Loucy (cell line): ENCODE results near the gene ADAMTS5.

Experiments used
- H2AFZ ChIP-seq: fragments of 200-600 bp; sonication (generic); 2 replicates; pipeline ENCODE4 v1.6.0; 2016; ENCODE audit warnings: antibody characterized with exemption, mild to moderate bottlenecking, low read length, moderate library complexity
- H3F3A ChIP-seq: fragments of 200-600 bp; 2 replicates; pipeline ENCODE4 v1.6.0; 2016; ENCODE audit warnings: antibody characterized with exemption, low read depth, mild to moderate bottlenecking
- H3K27me3 ChIP-seq: fragments of 200-600 bp; sonication (generic); 2 replicates; pipeline ENCODE4 v1.6.1; 2014; ENCODE audit warnings: low read length, mild to moderate bottlenecking; ENCODE audit not compliant: insufficient read depth, poor library complexity, severe bottlenecking
- H3K36me3 ChIP-seq: fragments of 200-600 bp; sonication (generic); 2 replicates; pipeline ENCODE4 v1.6.1; 2016; ENCODE audit warnings: low read length; ENCODE audit not compliant: insufficient read depth
- H3K4me1 ChIP-seq: fragments of 200-600 bp; sonication (generic); 2 replicates; pipeline ENCODE4 v1.5.1; 2014; ENCODE audit warnings: low read length, mild to moderate bottlenecking; ENCODE audit not compliant: insufficient read depth, poor library complexity, severe bottlenecking
- H3K4me2 ChIP-seq: fragments of 200-600 bp; sonication (generic); 2 replicates; pipeline ENCODE4 v1.6.0; 2014; ENCODE audit warnings: antibody characterized with exemption, low read length, low read depth, mild to moderate bottlenecking; ENCODE audit not compliant: poor library complexity, severe bottlenecking
- H3K4me3 ChIP-seq: fragments of 200-600 bp; sonication (generic); 2 replicates; pipeline ENCODE4 v1.5.1; 2014; ENCODE audit warnings: low read length, mild to moderate bottlenecking, mixed read lengths; ENCODE audit not compliant: poor library complexity, severe bottlenecking
- H3K79me2 ChIP-seq: fragments of 200-600 bp; sonication (generic); 2 replicates; pipeline ENCODE4 v1.6.1; 2014; ENCODE audit warnings: low read length; ENCODE audit not compliant: insufficient read depth
- H3K9ac ChIP-seq: fragments of 200-600 bp; sonication (generic); 2 replicates; pipeline ENCODE4 v1.6.0; 2014; ENCODE audit warnings: mild to moderate bottlenecking, low read depth, low read length, moderate library complexity; ENCODE audit not compliant: poor library complexity, severe bottlenecking
- H3K9me2 ChIP-seq: fragments of 200-600 bp; sonication (generic); replicated peaks from 2 replicates; pipeline ENCODE4 v1.6.1; 2016; ENCODE audit warnings: low read depth, low read length, mixed read lengths
- H3K9me3 ChIP-seq: fragments of 200-600 bp; sonication (generic); 2 replicates; pipeline ENCODE4 v1.6.1; 2014; ENCODE audit warnings: mild to moderate bottlenecking, antibody characterized with exemption, low read length, low read depth; ENCODE audit not compliant: insufficient read depth
- H4K20me1 ChIP-seq: fragments of 200-600 bp; sonication (generic); 2 replicates; pipeline ENCODE4 v1.6.0; 2014; ENCODE audit warnings: antibody characterized with exemption, low read length, mild to moderate bottlenecking; ENCODE audit not compliant: insufficient read depth, poor library complexity, severe bottlenecking
- CTCF ChIP-seq: fragments of 200-600 bp; sonication (generic); conservative IDR thresholded peaks from 2 replicates; pipeline ENCODE4 v1.5.1; 2014; ENCODE audit warnings: mild to moderate bottlenecking, antibody characterized with exemption, low read length
- EZH2phosphoT487 ChIP-seq: fragments of 200-600 bp; IDR thresholded peaks from 2 replicates; pipeline ENCODE4 v1.6.1; 2018; ENCODE audit warnings: antibody characterized with exemption, mild to moderate bottlenecking, moderate library complexity, borderline replicate concordance

Gene ADAMTS5

DNA sequence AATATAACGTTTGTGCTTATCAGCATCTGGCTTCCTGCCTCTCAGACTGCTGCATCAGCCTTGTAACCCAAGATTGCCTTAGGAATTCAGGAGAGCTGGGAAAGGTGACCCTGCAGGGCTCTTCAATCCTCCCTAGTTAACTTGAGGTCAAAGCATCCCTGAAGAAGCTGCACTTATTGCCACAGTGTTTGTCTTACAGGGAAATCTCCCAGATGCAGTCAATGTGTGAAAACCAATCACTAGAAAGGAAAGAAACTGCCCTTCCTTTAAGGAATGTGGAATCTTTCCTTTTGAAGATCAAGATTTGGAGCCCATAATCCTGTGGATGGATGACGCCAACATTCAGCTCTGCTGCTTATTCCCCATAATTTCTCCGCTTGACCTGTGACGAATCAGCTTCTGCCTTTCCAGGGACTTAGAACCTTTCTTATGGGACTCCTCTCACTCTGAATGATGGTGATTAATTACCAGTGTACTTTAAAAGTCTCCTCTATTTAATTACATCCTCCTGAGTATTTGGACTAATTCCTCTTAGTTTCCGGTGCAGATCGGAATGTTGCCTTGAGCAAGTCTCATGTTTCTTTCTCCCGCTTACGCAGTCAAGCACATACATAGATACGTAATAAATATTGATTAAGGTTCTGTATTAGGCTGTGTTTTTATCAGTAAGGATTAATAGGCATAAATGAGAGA is 14.4 kb downstream of the ADAMTS5 start:
- Histone ChIP-seq H3F3A (no peaks in the 10 kb centered on the region), H3K4me3 (no peak overlapping the region), H3K9ac (no peak overlapping the region), H3K79me2 (no peaks in the 10 kb centered on the region), H3K9me2 (no peaks in the 10 kb centered on the region), H3K4me2 (no peak overlapping the region), H2AFZ (no peak overlapping the region), H3K4me1 (no peaks in the 10 kb centered on the region), H3K27me3 (no peaks in the 10 kb centered on the region), H3K9me3 (0 out of 2 replicates have a peak, but pooled peaks cover 2% of the 10 kb centered on the region), H4K20me1 (no peaks in the 10 kb centered on the region), H3K36me3 (no peaks in the 10 kb centered on the region)
- TF ChIP-seq CTCF (no peak), EZH2phosphoT487 (no peak)

- Histone ChIP-seq H3K9me2 (no peaks in the 10 kb centered on the region), H3K79me2 (no peaks in the 10 kb centered on the region), H3K4me1 (no peaks in the 10 kb centered on the region), H3K4me2 (no peak overlapping the region), H4K20me1 (no peaks in the 10 kb centered on the region), H3K36me3 (no peaks in the 10 kb centered on the region), H2AFZ (no peak overlapping the region), H3F3A (no peaks in the 10 kb centered on the region), H3K4me3 (no peak overlapping the region), H3K27me3 (no peaks in the 10 kb centered on the region), H3K9me3 (0 out of 2 replicates have a peak, but pooled peaks cover 2% of the 10 kb centered on the region), H3K9ac (no peak overlapping the region)
- no peak for TF ChIP-seq EZH2phosphoT487
These were observed 17.1 kb downstream of the ADAMTS5 start for GRCh38 chr21:26949830-26950229.

GRCh38 chr21:26948194-26948593 is 18.7 kb downstream of the ADAMTS5 start:
- H3K4me3 ChIP-seq: no peak overlapping the region
- H3F3A ChIP-seq: no peaks in the 10 kb centered on the region
- H3K79me2 ChIP-seq: no peaks in the 10 kb centered on the region
- no peaks in the 10 kb centered on the region for H3K36me3 ChIP-seq
- no peaks in the 10 kb centered on the region for H3K4me1 ChIP-seq
- TF ChIP-seq EZH2phosphoT487 (no peak), CTCF (no peak)
- no peak overlapping the region for H2AFZ ChIP-seq
- H3K9me3 ChIP-seq: 0 out of 2 replicates have a peak, but pooled peaks cover 2% of the 10 kb centered on the region
- no peaks in the 10 kb centered on the region for H4K20me1 ChIP-seq
- no peak overlapping the region for H3K4me2 ChIP-seq
- no peaks in the 10 kb centered on the region for H3K27me3 ChIP-seq
- H3K9ac ChIP-seq: no peak overlapping the region
- H3K9me2 ChIP-seq: no peaks in the 10 kb centered on the region
